Suppressor macrophage treated with lipopolysaccharide for 1 hour (primary cell): ENCODE measurements around the gene MACROD1.
A peak's percentile ranks its signal among the peaks of the same experiment; 100 is the strongest.
"Not testable (repeated sequence)": the region's sequence is repeated elsewhere in the genome, so short reads cannot be mapped to it uniquely, and the experiment has no call there.

Experiments
- DNase-seq, 3 donors: peaks; one replicate each; pipeline ENCODE4 v3.0.0-alpha.2; 2020 to 2022

MACROD1 gene

GRCh38 chr11:64185175-64185692, 19.3 kb upstream of the MACROD1 start:
- peak; percentile 81 to 85 (median 84) for DNase-seq

- no peak for DNase-seq
Observed at GRCh38 chr11:64183890-64184289, 18.0 kb upstream of the MACROD1 start.

GRCh38 chr11:64181506-64182411, 15.8 kb upstream of the MACROD1 start:
- DNase-seq = peak; percentile 91 to 93 (median 93)

- no peak for DNase-seq
Observed at GRCh38 chr11:64180891-64181290, 15.0 kb upstream of the MACROD1 start.

- DNase-seq = no peak
Observed at GRCh38 chr11:64178951-64179639, 13.2 kb upstream of the MACROD1 start.

- DNase-seq = no peak
Observed at GRCh38 chr11:64178203-64178602, 12.3 kb upstream of the MACROD1 start.

- no peak for DNase-seq
Observed at GRCh38 chr11:64176751-64177150, 10.8 kb upstream of the MACROD1 start.

- DNase-seq = no peak
Observed at GRCh38 chr11:64173616-64174355, 7.9 kb upstream of the MACROD1 start.

- DNase-seq = no peak
Observed at GRCh38 chr11:64170419-64170818, 4.5 kb upstream of the MACROD1 start.

- DNase-seq = no peak
Observed at GRCh38 chr11:64165481-64165841, 452 bp downstream of the MACROD1 start.

GRCh38 chr11:64164392-64165312, 1.3 kb downstream of the MACROD1 start:
- no peak for DNase-seq

- no peak for DNase-seq
Observed at GRCh38 chr11:64163951-64164350, 2.0 kb downstream of the MACROD1 start.

- DNase-seq = not testable (repeated sequence)
Observed at GRCh38 chr11:64162769-64163168, 3.1 kb downstream of the MACROD1 start.

GRCh38 chr11:64161037-64161436, 4.9 kb downstream of the MACROD1 start:
- no peak for DNase-seq

- no peak for DNase-seq
Observed at GRCh38 chr11:64157631-64158394, 8.1 kb downstream of the MACROD1 start.

- no peak for DNase-seq
Observed at GRCh38 chr11:64156235-64157011, 9.5 kb downstream of the MACROD1 start.

GRCh38 chr11:64153812-64154211, 12.1 kb downstream of the MACROD1 start:
- no peak for DNase-seq

GRCh38 chr11:64152841-64153691, 12.8 kb downstream of the MACROD1 start:
- DNase-seq = peak; percentile 62 to 87 (median 81)

- no peak for DNase-seq
Observed at GRCh38 chr11:64151337-64151736, 14.6 kb downstream of the MACROD1 start.
